GM21576 (cell line): ENCODE results near the gene CLIC1.

Source experiments
- ATAC-seq: cut with Tn5 transposase; IDR thresholded peaks from one replicate; pipeline ENCODE4 v1.9.1; 2021; ENCODE audit warnings: mild to moderate bottlenecking, moderate library complexity; ENCODE audit not compliant: unreplicated experiment

Gene CLIC1

DNA sequence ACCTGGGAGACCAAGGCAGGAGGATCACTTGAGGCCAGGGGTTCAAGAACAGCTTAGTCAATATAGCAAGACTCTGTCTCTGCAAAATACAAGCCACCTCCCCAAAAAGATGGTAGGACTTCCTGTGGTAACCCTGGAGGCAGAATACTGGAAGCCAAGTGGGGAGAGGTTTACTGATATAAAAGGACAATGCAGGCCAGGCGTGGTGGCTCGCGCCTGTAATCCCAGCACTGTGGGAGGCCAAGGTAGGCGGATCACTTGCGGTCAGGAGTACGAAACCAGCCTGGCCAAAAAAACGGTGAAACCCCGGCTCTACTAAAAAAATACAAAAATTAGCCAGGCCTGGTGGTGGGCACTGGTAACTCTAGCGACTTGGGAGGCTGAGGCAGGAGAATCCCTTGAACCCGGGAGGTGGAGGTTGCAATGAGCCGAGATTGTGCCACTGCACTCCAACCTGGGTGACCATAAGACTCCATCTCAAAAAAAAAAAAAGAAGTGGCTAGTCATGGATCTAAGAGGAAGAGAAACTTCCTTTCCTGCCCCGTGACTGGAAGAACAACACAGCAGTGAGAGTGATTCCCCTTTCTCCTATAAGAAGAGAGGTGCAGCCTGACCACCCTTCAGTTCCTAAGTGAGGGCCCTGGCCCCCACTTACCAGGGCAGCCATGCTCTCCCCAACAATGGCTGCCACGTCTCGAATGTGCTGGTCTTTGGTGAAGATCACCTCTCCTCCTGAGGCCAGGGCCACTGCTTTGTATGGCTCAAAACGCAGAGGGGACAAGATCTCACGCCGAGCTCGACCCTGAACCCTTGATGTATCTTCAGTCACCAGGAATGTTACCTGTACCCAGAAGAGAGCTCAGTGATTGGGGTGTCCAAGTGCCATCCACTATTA is 32.3 kb upstream of the CLIC1 start:
- no peak for ATAC-seq

GRCh38 chr6:31767096-31767645 is 30.8 kb upstream of the CLIC1 start:
- ATAC-seq, result no peak

GRCh38 chr6:31765910-31766794 is 29.8 kb upstream of the CLIC1 start:
- no peak for ATAC-seq

DNA sequence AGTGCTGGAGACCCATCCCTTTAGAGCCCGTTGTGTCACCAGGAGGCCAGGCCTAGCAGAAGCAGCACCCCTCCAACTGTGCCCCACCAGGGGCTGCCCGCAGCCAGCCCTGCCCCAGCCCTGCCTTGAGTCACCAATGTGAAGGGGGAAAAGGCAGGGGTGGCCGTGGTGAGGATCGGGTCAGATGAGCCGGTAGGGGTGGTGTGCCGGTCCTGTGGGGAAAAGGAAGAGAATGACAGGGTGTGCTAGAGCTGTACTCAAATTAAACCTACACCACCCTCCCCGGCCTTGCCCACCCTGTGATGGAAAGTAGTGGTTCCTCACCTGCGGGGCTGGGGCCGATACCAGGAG is 29.2 kb upstream of the CLIC1 start:
- no peak for ATAC-seq

DNA sequence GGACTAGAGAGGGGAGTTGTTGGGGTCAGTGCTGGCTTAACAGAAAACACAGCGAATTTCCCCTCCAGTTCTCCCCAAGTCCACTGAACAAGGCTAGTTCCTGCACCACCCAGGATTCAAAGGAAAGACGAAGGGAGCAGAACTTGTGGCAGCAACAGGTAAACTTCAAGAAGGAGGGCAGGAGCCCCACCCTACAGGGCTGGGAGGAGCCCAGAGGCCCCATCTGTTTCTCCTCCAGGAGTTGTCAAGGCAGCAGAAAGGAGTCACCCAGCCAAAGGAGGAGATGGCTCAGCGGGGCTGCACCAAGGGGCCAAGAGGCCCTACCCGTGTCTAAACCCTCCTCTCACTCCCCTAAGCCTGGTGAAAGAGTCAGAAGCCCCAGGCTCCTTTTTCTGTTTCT is 27.9 kb upstream of the CLIC1 start:
- ATAC-seq, result no peak

GRCh38 chr6:31763619-31763940 is 27.2 kb upstream of the CLIC1 start:
- ATAC-seq, result no peak

GRCh38 chr6:31762878-31763618 is 26.7 kb upstream of the CLIC1 start:
- no peak for ATAC-seq

DNA sequence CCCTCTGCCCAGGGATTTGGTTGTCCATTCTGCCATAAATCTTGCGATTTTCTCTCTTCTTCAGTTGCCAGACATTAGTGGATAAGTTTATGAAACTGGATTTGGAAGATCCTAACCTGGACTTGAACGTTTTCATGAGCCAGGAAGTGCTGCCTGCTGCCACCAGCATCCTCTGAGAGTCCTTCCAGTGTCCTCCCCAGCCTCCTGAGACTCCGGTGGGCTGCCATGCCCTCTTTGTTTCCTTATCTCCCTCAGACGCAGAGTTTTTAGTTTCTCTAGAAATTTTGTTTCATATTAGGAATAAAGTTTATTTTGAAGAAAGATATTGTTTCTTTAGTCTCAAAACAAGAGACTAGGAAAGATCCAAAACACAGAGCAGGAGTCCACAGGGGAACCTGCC is 26.0 kb upstream of the CLIC1 start, which contains the start of gene SAPCD1:
SAPCD1 (plus strand) TSS at position 301 of the 400 bp plus-strand sequence. CDS start 399 bp downstream, outside the sequence.
- no peak for ATAC-seq

- ATAC-seq, result no peak
Measured at GRCh38 chr6:31761343-31761742, 25.0 kb upstream of the CLIC1 start.

- ATAC-seq, result no peak
Measured at GRCh38 chr6:31760790-31761189, 24.5 kb upstream of the CLIC1 start.

- ATAC-seq, result no peak
Measured at GRCh38 chr6:31758281-31758680, 22.0 kb upstream of the CLIC1 start.

- no peak for ATAC-seq
Measured at GRCh38 chr6:31752739-31753319, 16.5 kb upstream of the CLIC1 start.

DNA sequence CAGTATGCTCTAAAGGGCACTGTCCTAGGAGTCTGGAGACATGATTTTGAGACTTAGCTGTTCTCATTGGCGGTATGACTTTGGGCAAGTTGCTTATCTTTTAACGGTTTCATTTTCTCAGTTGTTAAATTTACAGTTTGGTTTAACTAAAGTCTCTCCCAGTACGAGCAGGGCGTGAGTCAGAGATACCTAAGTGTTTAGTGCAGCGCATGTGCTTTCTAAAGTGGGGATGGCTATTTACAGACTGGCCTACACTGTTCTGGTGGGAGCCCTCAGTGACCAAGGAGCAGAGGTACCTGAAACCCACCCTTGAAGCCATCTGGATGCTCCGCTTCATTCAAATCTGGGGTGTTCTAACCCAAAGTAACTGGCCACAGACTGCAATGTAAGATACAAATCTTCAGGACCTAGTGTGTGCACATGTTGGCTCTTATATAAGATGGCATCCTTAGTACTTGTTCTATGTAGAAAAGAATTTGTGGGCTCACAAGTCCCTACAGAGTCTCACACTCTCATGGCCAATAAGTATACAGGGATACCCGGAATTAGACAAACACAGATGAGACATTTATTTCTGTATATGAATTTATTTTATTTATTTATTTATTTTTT is 14.2 kb upstream of the CLIC1 start:
- ATAC-seq, result no peak

DNA sequence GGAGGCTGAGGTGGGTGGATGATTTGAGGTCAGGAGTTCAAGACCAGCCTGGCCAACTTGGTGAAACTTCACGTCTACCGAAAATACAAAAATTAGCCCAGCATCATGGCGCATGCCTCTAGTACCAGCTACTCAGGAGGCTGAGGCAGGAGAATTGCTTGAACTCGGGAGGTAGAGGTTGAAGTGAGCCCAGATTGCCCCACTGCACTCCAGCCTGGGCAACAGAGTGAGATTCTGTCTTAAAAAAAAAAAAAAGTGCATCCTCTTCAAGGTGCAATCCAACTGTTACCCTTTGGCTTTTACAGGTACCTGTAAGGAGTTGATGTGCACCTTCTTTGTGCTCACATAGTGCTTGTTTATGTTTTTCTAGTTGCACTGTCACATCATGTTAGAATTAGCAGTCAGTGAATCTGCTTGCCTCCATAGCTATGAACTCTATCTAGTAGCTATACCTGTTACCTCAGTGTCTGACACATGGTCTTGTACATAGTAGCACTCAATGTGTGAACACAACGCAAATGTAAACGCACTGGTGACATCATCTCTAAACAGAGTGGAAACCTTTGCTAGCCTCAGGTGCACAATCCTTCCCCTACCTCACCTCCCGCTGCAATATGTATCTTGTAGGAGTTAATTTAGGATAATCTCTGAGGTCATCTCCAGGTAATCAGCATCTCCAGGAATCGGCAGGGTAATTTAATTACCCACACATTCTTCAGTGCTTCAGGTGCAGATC is 13.1 kb upstream of the CLIC1 start:
- ATAC-seq, result no peak

GRCh38 chr6:31744422-31744821 is 8.1 kb upstream of the CLIC1 start:
- no peak for ATAC-seq

DNA sequence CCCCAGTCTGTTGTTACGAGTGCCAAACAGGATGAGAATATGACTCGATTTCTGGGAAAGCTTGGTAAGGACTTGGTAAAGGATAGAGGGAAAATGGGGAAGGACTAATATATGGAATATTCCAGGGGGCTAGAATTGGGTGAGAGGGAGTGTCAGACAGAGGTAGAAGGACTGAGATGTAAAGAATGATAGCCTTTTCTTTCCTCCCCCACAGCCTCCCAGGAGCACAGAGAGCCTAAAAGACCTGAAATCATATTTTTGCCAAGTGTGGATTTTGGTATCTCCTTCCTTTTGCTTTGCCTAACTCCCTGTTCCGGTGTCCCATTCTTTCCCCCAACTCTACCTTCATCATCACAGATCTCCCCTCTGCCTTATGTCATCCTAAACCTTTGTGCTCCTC is 6.6 kb upstream of the CLIC1 start:
- ATAC-seq, result no peak

DNA sequence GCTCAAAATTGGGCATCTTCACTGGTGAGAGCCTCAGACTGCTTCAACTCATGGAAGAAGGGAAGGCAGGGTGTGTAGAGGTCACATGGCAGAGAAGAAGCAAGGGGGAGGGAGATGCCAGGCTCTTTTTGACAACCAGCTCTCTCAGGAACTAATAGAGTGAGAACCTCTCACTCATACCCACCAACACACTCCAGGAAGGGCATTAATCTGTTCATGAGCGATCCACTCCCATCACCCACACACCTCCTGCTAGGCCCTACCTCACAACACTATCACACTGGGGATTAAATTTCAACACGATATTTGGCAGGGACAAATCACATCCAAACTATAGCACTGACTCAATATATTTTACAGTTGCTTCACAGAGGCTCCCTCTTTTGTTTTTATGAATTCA is 5.5 kb upstream of the CLIC1 start:
- ATAC-seq, result no peak

DNA sequence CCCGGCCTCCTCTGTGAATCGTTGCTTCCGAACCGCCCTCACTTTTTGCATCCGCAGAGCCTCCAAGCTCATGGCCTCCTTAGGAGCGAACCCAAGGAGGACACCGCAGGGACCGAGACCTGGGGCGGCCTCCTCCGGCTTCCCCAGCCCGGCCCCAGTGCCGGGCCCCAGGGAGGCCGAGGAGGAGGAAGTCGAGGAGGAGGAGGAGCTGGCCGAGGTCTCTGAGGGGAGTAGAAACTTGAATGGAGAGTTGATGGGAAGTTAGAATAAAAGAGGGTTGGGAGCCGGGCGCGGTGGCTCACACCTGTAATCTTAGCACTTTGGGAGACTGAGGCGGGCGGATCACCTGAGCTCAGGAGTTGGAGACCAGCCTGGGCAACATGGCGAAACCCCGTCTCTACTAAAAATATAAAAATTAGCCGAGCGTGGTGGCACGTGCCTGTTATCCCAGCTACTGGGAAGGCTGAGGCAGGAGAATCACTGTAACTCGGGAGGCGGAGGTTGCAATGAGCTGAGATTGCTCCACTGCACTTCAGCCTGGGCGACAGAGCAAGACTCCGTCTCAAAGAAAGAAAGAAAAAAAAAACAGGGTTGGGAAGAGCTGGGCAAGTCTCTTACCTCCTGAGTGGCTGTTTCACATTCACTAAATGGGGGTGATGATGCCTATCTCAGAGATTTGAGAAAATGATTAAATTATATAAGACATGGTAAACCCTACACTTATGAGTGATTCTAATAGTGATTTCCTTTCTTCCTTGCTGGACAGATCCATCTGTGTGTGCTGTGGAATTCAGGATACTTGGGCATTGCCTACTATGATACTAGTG is 4.3 kb upstream of the CLIC1 start:
- no peak for ATAC-seq
